H1 (cell line): ENCODE measurements around the gene ENPP7. TPM values are rescaled to one million over a fixed set of nuclear protein-coding genes. Genes with fewer than 3 reads are reported as not detected.

Source experiments
- CTCF ChIA-PET: fragments of 300-600 bp; sonication (Branson Sonifier 250); formaldehyde crosslinking; loops from one replicate; lab custom pipeline; 2021; ENCODE audit not compliant: partially characterized antibody; lab: Charles Lee
- POLR2A ChIA-PET: fragments of 300-600 bp; sonication (Branson Sonifier 250); formaldehyde crosslinking; loops from one replicate; lab custom pipeline; 2021; ENCODE audit warnings: inconsistent platforms; ENCODE audit not compliant: partially characterized antibody; lab: Charles Lee
- DNase-seq, 2 experiments: peaks; one replicate each; pipeline versions ENCODE4 v3.0.0 to v3.0.0-alpha.2; 2010 to 2022; ENCODE audit warnings: low spot score in 2 of 2, low read depth in 1 of 2, mixed read lengths in 1 of 2
- FAIRE-seq: peaks from 2 replicates; lab custom pipeline; 2011; peaks lifted over from hg19 to GRCh38; lab: Jason Lieb, UNC
- H2AFZ ChIP-seq: 2 replicates; pipeline ENCODE4 v1.8.1; 2012; ENCODE audit warnings: low read length, inconsistent platforms
- H2AK5ac ChIP-seq: 2 replicates; pipeline ENCODE4 v1.6.1; 2013; ENCODE audit warnings: low read depth, low read length
- H2BK120ac ChIP-seq: replicated peaks from 2 replicates; pipeline ENCODE3; 2013; ENCODE audit warnings: low read depth, low read length, inconsistent platforms
- H2BK12ac ChIP-seq: 2 replicates; pipeline ENCODE4 v1.6.1; 2013; ENCODE audit warnings: low read depth, low read length
- H2BK15ac ChIP-seq: 2 replicates; pipeline ENCODE4 v1.6.1; 2013; ENCODE audit warnings: low read length
- H2BK20ac ChIP-seq: 2 replicates; pipeline ENCODE4 v1.6.1; 2013; ENCODE audit warnings: low read length
- H2BK5ac ChIP-seq: 2 replicates; pipeline ENCODE4 v1.6.1; 2013; ENCODE audit warnings: low read depth, low read length
- H3K14ac ChIP-seq: 2 replicates; pipeline ENCODE4 v1.6.1; 2013; ENCODE audit warnings: inconsistent platforms; ENCODE audit not compliant: insufficient read length
- H3K18ac ChIP-seq: 2 replicates; pipeline ENCODE4 v1.6.1; 2013; ENCODE audit warnings: low read length; ENCODE audit errors: extremely low read depth
- H3K23ac ChIP-seq: 2 replicates; pipeline ENCODE4 v1.6.1; 2013; ENCODE audit warnings: inconsistent platforms; ENCODE audit not compliant: insufficient read length
- H3K23me2 ChIP-seq: 2 replicates; pipeline ENCODE4 v1.6.1; 2013; ENCODE audit warnings: low read depth, low read length
- H3K27ac ChIP-seq: 2 replicates; pipeline ENCODE4 v1.6.1; 2011; ENCODE audit warnings: low read depth, low read length, inconsistent platforms
- H3K27me3 ChIP-seq, 4 experiments: replicated peaks in 1 of 4; 1 replicate in 1 of 4; 2 replicates in 3 of 4; pipeline versions ENCODE4 v1.6.1 to v1.8.1; 2011 to 2013; ENCODE audit warnings: low read length in 3 of 4, mild to moderate bottlenecking in 3 of 4, inconsistent platforms in 2 of 4, mixed read lengths in 2 of 4, moderate library complexity in 1 of 4; ENCODE audit not compliant: control insufficient read depth in 3 of 4, insufficient read depth in 3 of 4; ENCODE audit errors: extremely low read depth in 1 of 4
- H3K36me3 ChIP-seq, 4 experiments: 2 replicates each; pipeline versions ENCODE4 v1.6.1 to v1.8.1; 2011 to 2013; ENCODE audit warnings: mild to moderate bottlenecking in 4 of 4, low read length in 3 of 4, moderate library complexity in 2 of 4, control low read depth in 1 of 4, inconsistent platforms in 1 of 4; ENCODE audit not compliant: insufficient read depth in 4 of 4, control insufficient read depth in 2 of 4
- H3K4ac ChIP-seq: replicated peaks from 2 replicates; pipeline ENCODE3; 2013; ENCODE audit warnings: low read length, low read depth, mixed read lengths, inconsistent platforms; ENCODE audit not compliant: insufficient read length
- H3K4me1 ChIP-seq, 4 experiments: replicated peaks in 1 of 4; 1 replicate in 1 of 4; 2 replicates in 3 of 4; pipeline versions ENCODE4 v1.6.1 to v1.8.1; 2011 to 2013; ENCODE audit warnings: low read length in 3 of 4, inconsistent platforms in 2 of 4, mixed read lengths in 1 of 4; ENCODE audit not compliant: insufficient read depth in 4 of 4, control insufficient read depth in 3 of 4
- H3K4me2 ChIP-seq, 2 experiments: 2 replicates each; pipeline versions ENCODE4 v1.6.1 to v1.8.1; 2011 to 2013; ENCODE audit warnings: low read depth in 2 of 2, low read length in 2 of 2, control low read depth in 1 of 2, inconsistent platforms in 1 of 2, mild to moderate bottlenecking in 1 of 2; ENCODE audit not compliant: insufficient read depth in 1 of 2
- H3K4me3 ChIP-seq, 4 experiments: fragments of 200-600, 300-600 bp in 1 of 4; sonication (generic), shearing (Covaris generic), sonication (Bioruptor Twin) in 1 of 4; 2 replicates each; pipeline versions ENCODE4 v1.5.1 to v1.8.1; 2011 to 2016; ENCODE audit warnings: low read length in 4 of 4, low read depth in 3 of 4, control low read depth in 2 of 4, inconsistent platforms in 2 of 4, mild to moderate bottlenecking in 2 of 4, mixed read lengths in 1 of 4, moderate library complexity in 1 of 4; ENCODE audit not compliant: insufficient read depth in 2 of 4; ENCODE audit errors: extremely low read depth in 1 of 4
- H3K56ac ChIP-seq: replicated peaks from 2 replicates; pipeline ENCODE3; 2013; ENCODE audit warnings: low read depth, mild to moderate bottlenecking, mixed read lengths, low read length, inconsistent platforms; ENCODE audit not compliant: insufficient read length
- H3K79me1 ChIP-seq: 2 replicates; pipeline ENCODE4 v1.6.1; 2013; ENCODE audit warnings: low read depth, low read length, control low read depth
- H3K79me2 ChIP-seq, 2 experiments: 2 replicates each; pipeline versions ENCODE4 v1.6.1 to v1.8.1; 2012 to 2013; ENCODE audit warnings: low read length in 2 of 2, mild to moderate bottlenecking in 2 of 2, inconsistent platforms in 1 of 2; ENCODE audit not compliant: insufficient read depth in 2 of 2, control insufficient read depth in 1 of 2
- H3K9ac ChIP-seq, 4 experiments: replicated peaks in 1 of 4; 1 replicate in 1 of 4; 2 replicates in 3 of 4; pipeline versions ENCODE4 v1.6.1 to v1.8.1; 2011 to 2013; ENCODE audit warnings: low read depth in 3 of 4, low read length in 3 of 4, control low read depth in 2 of 4, mild to moderate bottlenecking in 2 of 4, moderate library complexity in 2 of 4, inconsistent platforms in 1 of 4; ENCODE audit errors: extremely low read depth in 1 of 4
- H3K9me3 ChIP-seq, 2 experiments: 2 replicates each; pipeline versions ENCODE4 v1.6.1 to v1.8.1; 2012 to 2013; ENCODE audit warnings: mild to moderate bottlenecking in 2 of 2, moderate library complexity in 2 of 2, control low read depth in 1 of 2, inconsistent platforms in 1 of 2, low read depth in 1 of 2, low read length in 1 of 2, mixed read lengths in 1 of 2; ENCODE audit not compliant: insufficient read depth in 2 of 2
- H4K20me1 ChIP-seq, 2 experiments: replicated peaks in 1 of 2; 2 replicates each; pipeline versions ENCODE3 to v1.8.1; 2011 to 2013; ENCODE audit warnings: inconsistent platforms in 2 of 2, low read length in 2 of 2, mild to moderate bottlenecking in 1 of 2; ENCODE audit not compliant: insufficient read depth in 2 of 2, control insufficient read depth in 1 of 2
- H4K5ac ChIP-seq: 2 replicates; pipeline ENCODE4 v1.6.1; 2013; ENCODE audit warnings: low read length, low read depth, mixed read lengths, inconsistent platforms; ENCODE audit not compliant: insufficient read length
- H4K8ac ChIP-seq: 2 replicates; pipeline ENCODE4 v1.8.0; 2013; ENCODE audit warnings: mild to moderate bottlenecking, moderate library complexity, low read length, inconsistent platforms; ENCODE audit not compliant: insufficient read depth; ENCODE audit errors: extremely low read depth
- H4K91ac ChIP-seq: replicated peaks from 2 replicates; pipeline ENCODE3; 2013; ENCODE audit warnings: low read length, mixed read lengths, inconsistent platforms; ENCODE audit not compliant: insufficient read length
- EZH2 ChIP-seq: fragments of 200-600 bp; sonication (generic); IDR thresholded peaks from 2 replicates; pipeline ENCODE4 v1.7.1; 2012; ENCODE audit warnings: low read depth, mild to moderate bottlenecking, moderate library complexity, low read length, inconsistent platforms; ENCODE audit not compliant: severe bottlenecking
- JUN ChIP-seq: IDR thresholded peaks from 2 replicates; pipeline ENCODE4 v1.6.1; 2011; ENCODE audit warnings: low read depth, mild to moderate bottlenecking, improper control_type of control experiment, low read length
- WGBS, 2 experiments: shearing (Covaris generic) in 1 of 2; methylation state at CpG; one replicate each; pipeline versions ENCODE4 v1.1.6 to v1.1.7; 2013 to 2015; ENCODE audit warnings: low lambda C conversion rate in 2 of 2, mixed read lengths in 2 of 2, inconsistent platforms in 1 of 2, low coverage in 1 of 2, missing lambda C conversion rate in 1 of 2; ENCODE audit not compliant: insufficient replicate concordance in 2 of 2, insufficient coverage in 1 of 2, insufficient read length in 1 of 2; ENCODE audit errors: extremely low coverage in 1 of 2, missing lambda C conversion rate in 1 of 2; 5-methylcytosine and 5-hydroxymethylcytosine counted together
- polyA plus RNA-seq, 7 experiments: library from polyadenylated mRNA; depleted of rRNA in 3 of 7; stranded (reverse) in 5 of 7; unstranded in 2 of 7; fragments of >200 nt in 5 of 7; fragments of 200-250 nt in 2 of 7; gene quantifications; 1 replicate in 5 of 7; 2 replicates in 1 of 7; 4 replicates in 1 of 7; pipeline versions ENCODE4 v1.2.1 to v1.2.3, GENCODE V29; 2011 to 2013; ENCODE audit warnings: missing spikeins in 2 of 7, mixed read lengths in 2 of 7
- total RNA-seq: library from RNA; stranded (reverse); fragmentation: NEBNext Ultra II Directional; extraction: Animal tissue kit (Norgen Biotek cat#: 25700); gene quantifications from 2 replicates; pipeline ENCODE4 v1.2.1, GENCODE V29; 2021

The ENPP7 gene
- total and polyA plus RNA-seq, 2 of the 8 experiments (the other 6 are each of a cell fraction or from before 2014, with no cell fraction given), result not detected

- POLR2A ChIA-PET, result interaction anchor here (0.9 to 10.4 kb wide), 10 partner anchors 10 to 89 kb away, joined by 3 to 77 read pairs (median 7); partner anchors contain the start of gene CBX2
- H3K27ac ChIP-seq, result no peak overlapping the region
- H3K27me3 ChIP-seq, result peaks cover 19 to 53% (median 36%) of the 10 kb centered on the region in 4 experiments
- H3K4me3 ChIP-seq, result peak overlapping the region in 3 of 4 experiments; percentile 34 to 62 (median 37); a peak in 5 of 8 replicates
- no peak overlapping the region for H2BK15ac ChIP-seq
- H3K4me1 ChIP-seq, result peaks cover 4 to 27% (median 16%) of the 10 kb centered on the region in 4 experiments
- WGBS, 2 experiments, result 9% methylated on average over 17 of the region's 22 CpGs; no CpG with 5 or more reads in 1 of the 2 experiments
- H3K56ac ChIP-seq, result no peak overlapping the region
- no peak overlapping the region for H4K5ac ChIP-seq
- no peaks in the 10 kb centered on the region for H3K79me2 ChIP-seq
- H3K23ac ChIP-seq, result no peak overlapping the region
- peak overlapping the region; percentile 79 to 94 for H3K4me2 ChIP-seq
- no peak overlapping the region for H3K4ac ChIP-seq
- 0 out of 2 replicates have a peak overlapping the region, but pooled peaks have one; percentile 48 for H2BK20ac ChIP-seq
- H2AK5ac ChIP-seq, result 0 out of 2 replicates have a peak overlapping the region, but pooled peaks have one; percentile 39
- H3K9me3 ChIP-seq, result no peaks in the 10 kb centered on the region
- TF ChIP-seq EZH2 (peak; percentile 4), JUN (no peak)
- H3K36me3 ChIP-seq, result 0 out of 8 replicates have a peak, but pooled peaks cover 0 to 2% (median 0%) of the 10 kb centered on the region in 4 experiments
- H2BK120ac ChIP-seq, result no peak overlapping the region
- no peak overlapping the region for H4K8ac ChIP-seq
- peaks cover 11% of the 10 kb centered on the region; the same call in 1 of the 2 replicates for H3K23me2 ChIP-seq
- no peak overlapping the region for H2BK12ac ChIP-seq
- DNase-seq (peak in 1 of 2 experiments; percentile 74), FAIRE-seq (no peak)
- H2BK5ac ChIP-seq, result no peak overlapping the region
- H3K14ac ChIP-seq, result no peak overlapping the region
- H4K91ac ChIP-seq, result no peak overlapping the region
- H3K79me1 ChIP-seq, result no peaks in the 10 kb centered on the region
- no peak overlapping the region; the same call in 1 of the 2 replicates for H3K18ac ChIP-seq
- no peak overlapping the region for H3K9ac ChIP-seq
- peaks cover 0 to 11% of the 10 kb centered on the region in 2 experiments for H4K20me1 ChIP-seq
- H2AFZ ChIP-seq, result no peak overlapping the region
- CTCF ChIA-PET, result interaction anchor here (0.8 to 7.6 kb wide), 24 partner anchors 10 to 259 kb away, joined by 3 to 94 read pairs (median 6); partner anchors contain the start of genes CBX2 and CBX8
These were observed 16.3 kb downstream of the ENPP7 start for GRCh38 chr17:79746889-79747507.
